Transverse colon (tissue), 4 donors: Measurements from ENCODE around the gene KCNJ6. TPM values are rescaled to one million over a fixed set of nuclear protein-coding genes. Genes with fewer than 3 reads are reported as not detected.
A peak's percentile ranks its signal among the peaks of the same experiment; 100 is the strongest.

Experiments used
- DNase-seq: peaks from one replicate; pipeline ENCODE4 v3.0.0-alpha.2; 2019
- H3K27ac ChIP-seq, 4 donors: fragments of 200-600 bp; sonication (generic); 2 replicates each; pipeline ENCODE4 v1.5.1; 2016 to 2018; ENCODE audit warnings: inconsistent platforms in 4 of 4
- H3K27me3 ChIP-seq: fragments of 200-600 bp; sonication (generic); 2 replicates; pipeline ENCODE4 v1.5.1; 2017; ENCODE audit warnings: inconsistent platforms
- H3K36me3 ChIP-seq, 4 donors: fragments of 200-600 bp; sonication (generic); 2 replicates each; pipeline ENCODE4 v1.5.1; 2017 to 2019; ENCODE audit warnings: inconsistent platforms in 4 of 4
- H3K4me1 ChIP-seq, 4 donors: fragments of 200-600 bp; sonication (generic); 2 replicates each; pipeline ENCODE4 v1.5.1; 2017 to 2020; ENCODE audit warnings: inconsistent platforms in 4 of 4
- H3K4me3 ChIP-seq, 4 donors: fragments of 200-600 bp; sonication (generic); 1 replicate in 1 of 4; 2 replicates in 3 of 4; pipeline versions ENCODE4 v1.5.1 to v1.6.1; 2017 to 2019; ENCODE audit warnings: inconsistent platforms in 4 of 4
- H3K9me3 ChIP-seq, 2 donors: fragments of 200-600 bp; sonication (generic); 2 replicates each; pipeline ENCODE4 v1.5.1; 2017 to 2019; ENCODE audit warnings: inconsistent platforms in 2 of 2
- EP300 ChIP-seq: sonication (generic); formaldehyde crosslinking; IDR thresholded peaks from one replicate; pipeline ENCODE4 v1.6.1; 2017; ENCODE audit warnings: antibody characterized with exemption, low read depth
- POLR2A ChIP-seq: fragments of 450-650 bp; IDR thresholded peaks from one replicate; pipeline ENCODE4 v1.6.1; 2016; ENCODE audit warnings: antibody characterized with exemption, mild to moderate bottlenecking, moderate library complexity
- POLR2AphosphoS5 ChIP-seq, 3 donors: sonication (generic); formaldehyde crosslinking; IDR thresholded peaks; one replicate each; pipeline ENCODE4 v1.6.1; 2016; ENCODE audit warnings: antibody characterized with exemption in 3 of 3
- WGBS, 2 donors: methylation state at CpG; one replicate each; pipeline ENCODE4 v1.1.5; 2018; ENCODE audit warnings: low coverage in 1 of 2; 5-methylcytosine and 5-hydroxymethylcytosine counted together
- in situ Hi-C, 4 donors: fragments of 200-750 bp; cut with MboI; loops; one replicate each; pipeline versions ENCODE4 v1.15.0 to v1.15.1; 2017; ENCODE audit warnings: low sequenced_read_pairs in 3 of 4, low pct_ligation_motif_present in 1 of 4, low pct_unique_long_range_greater_than_20kb in 1 of 4
- intact Hi-C: fragments of 100-400 bp; cut with DNase I; formaldehyde crosslinking; loops from one replicate; pipeline ENCODE4 v1.15.1; 2023; ENCODE audit warnings: low total_unique reads
- total RNA-seq, 4 donors: library from RNA; depleted of rRNA; stranded (reverse); fragments of >200 nt; gene quantifications; one replicate each; pipeline ENCODE4 v1.1.0, GENCODE V29; 2016
- TF ChIP-seq, protein P1 (sequence below), 5 experiments: fragments of 200-600 bp in 3 of 5; fragments of 450-650 bp in 2 of 5; sonication (generic) in 3 of 5; IDR thresholded peaks; 1 replicate in 2 of 5; 2 replicates in 3 of 5; pipeline ENCODE4 v1.5.1; 2016 to 2017; ENCODE audit warnings: antibody characterized with exemption in 5 of 5, inconsistent platforms in 3 of 5, mild to moderate bottlenecking in 2 of 5, moderate library complexity in 1 of 5

Gene KCNJ6
- total RNA-seq, 4 donors from 2014 or later: 0.14 to 0.16 TPM; not detected in 2

DNA sequence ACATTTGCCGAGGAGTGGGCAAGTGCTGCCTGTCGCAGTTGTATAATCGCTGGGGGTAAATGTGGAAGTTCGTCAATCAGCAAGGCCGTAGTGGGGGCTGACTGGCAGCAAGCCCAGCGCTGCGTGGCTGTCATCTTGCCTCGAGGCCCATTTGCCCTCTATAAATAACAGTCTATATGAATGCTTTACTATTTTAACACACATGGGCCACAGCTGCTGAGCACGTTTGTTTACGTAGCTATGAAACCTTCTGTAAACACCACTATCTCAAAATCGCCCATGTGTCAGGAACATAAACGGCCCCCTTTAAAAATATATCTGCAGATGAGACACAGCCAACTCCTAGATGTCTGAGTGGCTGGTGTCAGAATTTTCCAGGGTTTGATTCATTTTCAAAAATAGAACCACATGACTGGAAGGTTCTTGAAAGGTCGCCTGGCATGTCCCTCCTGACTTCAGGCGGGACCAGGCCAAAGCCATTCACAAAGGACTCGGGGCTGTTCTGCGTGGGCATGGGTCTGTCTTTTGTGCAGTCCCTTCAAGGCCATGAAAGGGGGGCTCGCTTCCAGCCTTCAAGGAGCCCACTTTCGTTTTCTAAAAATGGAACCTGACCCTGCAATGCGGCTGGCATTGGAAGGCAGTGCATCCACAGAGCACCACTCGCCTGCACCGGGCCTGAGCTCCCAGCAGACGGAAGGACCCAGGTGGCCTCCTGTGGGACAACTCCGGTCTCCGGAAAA, 205.5 kb downstream of the KCNJ6 start:
- no peak overlapping the region for H3K4me3 ChIP-seq
- no peaks in the 10 kb centered on the region for H3K27me3 ChIP-seq
- peaks cover 0 to 10% (median 0%) of the 10 kb centered on the region in 4 donors for H3K4me1 ChIP-seq
- no peaks in the 10 kb centered on the region for H3K9me3 ChIP-seq
- H3K36me3 ChIP-seq: no peaks in the 10 kb centered on the region
- intact Hi-C loops: no loop called here
- TF ChIP-seq POLR2A (no peak), POLR2AphosphoS5 (IDR thresholded peaks at IDR 0.05) (no peak), EP300 (no peak)
- TF ChIP-seq, protein P1, sequence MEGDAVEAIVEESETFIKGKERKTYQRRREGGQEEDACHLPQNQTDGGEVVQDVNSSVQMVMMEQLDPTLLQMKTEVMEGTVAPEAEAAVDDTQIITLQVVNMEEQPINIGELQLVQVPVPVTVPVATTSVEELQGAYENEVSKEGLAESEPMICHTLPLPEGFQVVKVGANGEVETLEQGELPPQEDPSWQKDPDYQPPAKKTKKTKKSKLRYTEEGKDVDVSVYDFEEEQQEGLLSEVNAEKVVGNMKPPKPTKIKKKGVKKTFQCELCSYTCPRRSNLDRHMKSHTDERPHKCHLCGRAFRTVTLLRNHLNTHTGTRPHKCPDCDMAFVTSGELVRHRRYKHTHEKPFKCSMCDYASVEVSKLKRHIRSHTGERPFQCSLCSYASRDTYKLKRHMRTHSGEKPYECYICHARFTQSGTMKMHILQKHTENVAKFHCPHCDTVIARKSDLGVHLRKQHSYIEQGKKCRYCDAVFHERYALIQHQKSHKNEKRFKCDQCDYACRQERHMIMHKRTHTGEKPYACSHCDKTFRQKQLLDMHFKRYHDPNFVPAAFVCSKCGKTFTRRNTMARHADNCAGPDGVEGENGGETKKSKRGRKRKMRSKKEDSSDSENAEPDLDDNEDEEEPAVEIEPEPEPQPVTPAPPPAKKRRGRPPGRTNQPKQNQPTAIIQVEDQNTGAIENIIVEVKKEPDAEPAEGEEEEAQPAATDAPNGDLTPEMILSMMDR (IDR thresholded peaks at IDR 0.05): no peak
- H3K27ac ChIP-seq: no peak overlapping the region
- DNase-seq: no peak
- in situ Hi-C loops: loop anchor here in 3 of 4 donors (25.0 kb wide), 2 partner anchors 427 to 652 kb away; no protein-coding TSS in a partner anchor
- 30 to 40% methylated on average over 1 to 23 of the region's 24 CpGs for WGBS, 2 donors

DNA sequence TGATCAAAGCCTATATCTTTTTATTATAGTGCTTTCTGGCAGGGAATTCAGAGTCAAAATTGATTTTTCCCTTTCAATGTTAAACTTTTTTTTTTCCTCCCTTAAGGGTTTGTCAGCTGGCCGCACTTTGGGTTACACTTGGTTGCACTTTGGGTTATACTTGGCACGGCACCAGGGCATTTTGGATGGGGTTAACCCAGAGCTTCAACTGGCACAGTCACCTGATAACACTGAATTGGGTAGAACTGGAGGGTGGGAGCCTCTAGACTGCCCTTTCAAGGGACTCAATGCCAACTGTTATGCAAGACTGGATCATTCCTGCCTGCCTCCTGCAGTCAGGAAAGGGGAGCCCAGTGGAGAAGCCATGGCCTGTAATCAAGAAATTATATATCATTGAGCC, 211.5 kb downstream of the KCNJ6 start:
- Histone ChIP-seq H3K4me3 (no peak overlapping the region), H3K4me1 (no peaks in the 10 kb centered on the region), H3K36me3 (no peaks in the 10 kb centered on the region), H3K27me3 (no peaks in the 10 kb centered on the region), H3K9me3 (no peaks in the 10 kb centered on the region), H3K27ac (no peak overlapping the region)
- WGBS, 2 donors: 76 to 100% methylated on average over 1 to 2 of the region's 2 CpGs
- DNase-seq: no peak
- in situ Hi-C loops: loop anchor here in 3 of 4 donors (25.0 kb wide), 2 partner anchors 433 to 658 kb away; no protein-coding TSS in a partner anchor
- TF ChIP-seq POLR2A (no peak), EP300 (no peak), POLR2AphosphoS5 (IDR thresholded peaks at IDR 0.05) (no peak)
- TF ChIP-seq, protein P1 (IDR thresholded peaks at IDR 0.05): no peak
- intact Hi-C loops: no loop called here

DNA sequence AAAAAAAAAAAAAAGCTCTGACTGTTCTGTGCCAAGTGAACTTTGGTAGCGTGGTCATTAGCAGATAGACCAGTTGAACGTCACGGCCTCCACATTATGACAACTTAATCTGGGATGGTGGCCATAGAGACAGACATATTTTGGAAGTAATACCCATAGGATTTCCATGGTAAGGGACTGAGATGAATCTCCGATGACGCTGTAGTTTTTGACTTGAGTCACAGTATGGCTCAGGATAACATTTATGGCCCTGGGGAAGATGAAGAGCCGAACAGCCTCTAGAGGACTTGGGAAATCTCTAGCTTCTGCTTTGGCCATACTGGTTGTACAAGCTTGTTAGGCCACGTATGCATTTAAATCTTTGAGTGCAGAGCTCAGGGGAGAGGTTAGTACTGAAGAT, 214.0 kb downstream of the KCNJ6 start:
- H3K9me3 ChIP-seq: no peaks in the 10 kb centered on the region
- no peak overlapping the region for H3K27ac ChIP-seq
- intact Hi-C loops (no loop called here), in situ Hi-C loops (loop anchor here in 3 of 4 donors (25.0 kb wide), 2 partner anchors 435 to 660 kb away; no protein-coding TSS in a partner anchor)
- no peak overlapping the region for H3K4me3 ChIP-seq
- no peaks in the 10 kb centered on the region for H3K36me3 ChIP-seq
- WGBS, 2 donors: 71 to 86% methylated on average over 2 to 7 of the region's 7 CpGs
- TF ChIP-seq POLR2AphosphoS5 (IDR thresholded peaks at IDR 0.05): no peak
- TF ChIP-seq, protein P1 (IDR thresholded peaks at IDR 0.05): no peak
- no peak for TF ChIP-seq POLR2A
- TF ChIP-seq EP300: no peak
- no peaks in the 10 kb centered on the region for H3K27me3 ChIP-seq
- DNase-seq: no peak
- no peaks in the 10 kb centered on the region for H3K4me1 ChIP-seq

DNA sequence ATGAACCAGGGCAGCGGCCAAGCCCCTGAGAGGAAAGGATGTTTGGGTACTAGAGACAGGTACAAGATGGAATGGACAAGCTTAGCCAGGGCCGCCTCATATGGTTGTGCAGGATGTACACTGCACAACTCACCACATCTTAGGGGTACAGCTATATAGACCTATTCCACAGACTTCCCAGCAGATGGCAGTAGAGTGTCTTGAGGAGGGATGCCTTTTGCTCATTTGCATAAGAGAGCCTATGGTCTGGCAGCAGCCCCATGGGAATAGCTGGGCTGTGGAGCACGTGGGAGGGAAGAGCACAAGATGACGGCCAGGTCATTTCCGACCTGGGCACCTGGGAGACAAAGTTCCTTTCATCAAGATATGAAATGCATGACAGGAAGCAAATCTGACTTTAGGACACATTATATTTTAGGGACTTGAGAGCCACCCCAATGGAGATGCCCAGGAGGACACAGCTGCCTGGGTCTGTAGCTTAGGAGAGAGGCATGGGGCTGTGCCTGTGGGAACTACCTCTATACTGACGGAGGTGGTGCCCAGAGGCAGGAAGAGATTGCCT, 215.5 kb downstream of the KCNJ6 start:
- intact Hi-C loops (no loop called here), in situ Hi-C loops (loop anchor here in 3 of 4 donors (25.0 kb wide), 2 partner anchors 437 to 662 kb away; no protein-coding TSS in a partner anchor)
- Histone ChIP-seq H3K27me3 (no peaks in the 10 kb centered on the region), H3K4me1 (no peaks in the 10 kb centered on the region), H3K4me3 (no peak overlapping the region), H3K27ac (no peak overlapping the region), H3K36me3 (no peaks in the 10 kb centered on the region), H3K9me3 (no peaks in the 10 kb centered on the region)
- DNase-seq: no peak
- WGBS, 2 donors: 34 to 80% methylated on average over 1 to 6 of the region's 6 CpGs
- TF ChIP-seq, protein P1 (IDR thresholded peaks at IDR 0.05): peak; percentile 29 to 51 (median 44)
- TF ChIP-seq EP300 (no peak), POLR2AphosphoS5 (IDR thresholded peaks at IDR 0.05) (no peak)
